H7 (cell line): ENCODE data around the gene MPP2. TPM values are rescaled to one million over a fixed set of nuclear protein-coding genes. Genes with fewer than 3 reads are reported as not detected.
"Not testable (repeated sequence)": the region's sequence is repeated elsewhere in the genome, so short reads cannot be mapped to it uniquely, and the experiment has no call there.

ENCODE experiments used
- DNase-seq: peaks from one replicate; pipeline ENCODE4 v3.0.0; 2012
- H3K27me3 ChIP-seq: 2 replicates; pipeline ENCODE4 v1.6.0; 2011; ENCODE audit warnings: mild to moderate bottlenecking, low read length; ENCODE audit not compliant: control insufficient read depth, insufficient read depth
- H3K36me3 ChIP-seq: replicated peaks from 2 replicates; pipeline ENCODE4 v1.5.1; 2011; ENCODE audit warnings: low read length; ENCODE audit not compliant: control insufficient read depth, insufficient read depth
- H3K4me3 ChIP-seq: 2 replicates; pipeline ENCODE4 v1.5.1; 2011; ENCODE audit warnings: low read depth, mild to moderate bottlenecking, control low read depth, low read length, moderate library complexity; ENCODE audit not compliant: insufficient read depth
- total RNA-seq: library from RNA; depleted of rRNA; stranded (reverse); fragments of >200 nt; shearing (Covaris generic); gene quantifications from 2 replicates; pipeline ENCODE4 v1.2.3, GENCODE V29; 2014

The MPP2 gene
- total RNA-seq, 1 experiment from 2014 or later = 9.0 TPM

DNA sequence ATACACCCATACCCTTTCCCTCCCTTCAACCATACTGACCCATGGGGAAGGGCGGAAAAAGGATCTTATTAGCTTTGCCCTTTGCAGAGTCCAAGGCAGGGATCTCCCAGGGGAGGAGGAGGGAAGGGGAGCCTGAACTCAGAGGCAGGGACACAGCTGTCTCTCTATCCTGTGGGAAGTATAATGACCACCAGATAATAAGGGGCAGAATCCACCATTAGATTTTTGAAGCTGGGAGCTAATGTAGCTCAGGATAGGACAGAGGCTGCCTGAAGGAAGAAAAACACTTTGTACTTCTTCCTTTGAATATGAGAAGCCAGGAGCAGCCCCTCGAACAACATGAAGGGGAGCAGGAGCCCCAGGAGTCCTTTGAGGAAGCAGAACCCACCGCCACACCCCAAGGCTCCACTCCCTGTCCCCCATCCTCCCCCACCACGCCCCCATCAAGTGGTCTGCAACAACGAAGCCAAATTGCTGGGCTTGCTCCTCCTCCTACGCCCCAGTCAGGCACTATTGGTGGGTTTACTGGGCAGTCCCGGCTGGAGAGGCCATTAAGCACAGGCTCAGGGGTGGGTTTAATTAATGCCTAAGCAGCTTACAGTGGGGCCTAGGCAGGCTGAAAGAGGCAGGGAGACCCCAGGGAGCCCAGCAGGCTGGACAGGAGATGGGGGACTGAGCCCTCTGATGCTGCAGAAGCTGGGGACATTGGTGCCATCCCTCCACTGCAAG, 5.3 kb downstream of the MPP2 start:
- Histone ChIP-seq H3K36me3 (no peaks in the 10 kb centered on the region), H3K27me3 (peaks cover 42% of the 10 kb centered on the region), H3K4me3 (no peak overlapping the region)
- no peak for DNase-seq

DNA sequence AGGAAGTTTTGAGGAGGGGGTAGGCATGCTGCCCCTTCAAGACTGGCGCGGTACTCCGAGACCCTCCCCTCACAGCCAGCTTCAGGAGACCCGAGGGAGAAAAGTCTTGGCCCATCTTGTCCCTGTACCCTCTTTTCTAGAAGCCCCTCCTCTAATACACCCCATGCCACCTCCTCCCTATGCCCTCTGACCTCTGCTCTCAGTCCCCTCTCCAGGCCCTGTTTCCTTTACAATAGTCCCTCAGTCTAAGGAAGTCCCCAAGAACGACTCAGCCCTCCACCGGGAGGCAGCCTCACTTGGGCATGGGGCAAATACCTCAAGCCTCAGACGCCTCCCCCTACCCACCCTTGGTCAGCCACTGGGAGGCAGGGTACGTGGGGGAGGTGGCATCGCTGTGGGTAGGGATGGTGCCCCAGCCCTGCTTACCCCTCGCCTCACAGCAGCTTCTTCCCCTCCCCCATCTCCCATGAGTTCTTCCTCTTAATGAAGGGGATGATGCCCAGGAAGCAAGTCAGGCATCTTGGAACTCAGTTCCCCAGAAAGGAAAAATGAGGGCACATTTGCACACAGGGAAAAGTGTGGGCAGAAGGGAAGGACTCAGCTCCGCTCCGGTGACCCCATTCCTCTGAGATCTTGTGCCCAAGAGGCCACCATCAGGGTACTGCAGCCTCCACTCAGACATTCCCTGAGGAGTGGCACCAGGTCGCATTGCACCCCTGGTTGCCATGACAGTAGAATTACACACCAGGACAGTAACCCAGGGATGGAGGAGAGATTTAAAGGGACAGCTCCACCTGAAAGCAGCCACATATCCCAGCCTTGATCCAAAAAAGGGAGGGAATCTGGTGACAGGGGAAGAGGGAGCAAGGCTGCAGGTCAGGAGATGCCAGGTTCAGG, 6.2 kb downstream of the MPP2 start:
- peak overlapping the region; percentile 61 for H3K4me3 ChIP-seq
- DNase-seq = peak; percentile 48
- peaks cover 36% of the 10 kb centered on the region for H3K27me3 ChIP-seq
- H3K36me3 ChIP-seq = no peaks in the 10 kb centered on the region

DNA sequence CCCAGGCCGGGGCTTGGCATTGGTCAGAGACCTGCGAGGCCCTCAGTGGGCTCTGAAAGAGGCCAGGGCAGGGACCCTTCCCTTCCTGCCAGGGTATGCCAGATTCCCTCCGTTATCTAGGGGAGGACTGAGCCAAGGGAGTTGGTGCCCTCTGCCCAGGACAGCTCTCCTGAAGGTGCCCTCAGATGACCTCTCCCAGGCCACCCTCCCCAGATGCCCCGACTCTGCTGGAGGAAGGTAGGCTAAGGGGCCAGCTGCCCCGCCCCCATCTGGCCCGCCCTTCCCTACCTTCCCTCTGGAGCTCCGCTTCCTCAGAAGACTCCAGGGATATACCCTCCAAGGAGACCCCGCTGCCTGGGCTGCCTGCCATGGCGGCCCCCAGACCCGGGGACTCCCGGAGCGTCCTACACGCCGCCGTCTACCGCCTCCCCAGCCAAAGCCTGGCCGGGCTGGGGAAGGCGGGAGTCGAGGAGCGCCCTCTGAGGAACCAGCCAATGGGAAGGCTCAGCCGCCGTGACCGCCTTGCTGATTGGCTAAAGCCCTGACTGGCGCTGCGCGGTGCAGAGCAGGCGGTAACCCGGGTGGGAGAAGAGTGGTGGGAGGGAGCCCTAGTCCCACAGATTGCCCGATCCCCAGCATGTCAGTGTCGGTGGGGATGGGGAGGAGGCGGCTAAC, 7.0 kb downstream of the MPP2 start:
- peaks cover 28% of the 10 kb centered on the region for H3K27me3 ChIP-seq
- no peaks in the 10 kb centered on the region for H3K36me3 ChIP-seq
- DNase-seq = peak; percentile 99
- H3K4me3 ChIP-seq = peak overlapping the region; percentile 61

DNA sequence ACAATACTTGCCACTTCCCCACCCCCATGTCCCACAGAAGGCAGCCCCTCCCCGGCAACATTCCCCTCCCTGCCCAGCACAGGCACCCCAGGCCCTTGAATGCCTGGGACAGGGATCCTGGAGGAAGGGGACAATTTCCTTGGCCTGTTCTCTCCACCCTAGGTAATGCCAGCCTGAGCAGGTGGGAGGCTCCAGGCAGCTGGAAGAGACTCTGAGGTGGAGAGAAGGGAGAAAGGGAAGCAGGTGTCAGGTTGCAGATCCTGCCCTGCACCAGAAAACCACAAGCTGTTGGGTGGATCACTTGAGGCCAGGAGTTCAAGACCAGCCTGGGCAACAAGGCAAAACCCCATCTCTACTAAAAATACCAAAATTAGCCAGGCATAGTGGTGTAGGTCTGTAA, 8.9 kb downstream of the MPP2 start:
- no peaks in the 10 kb centered on the region for H3K36me3 ChIP-seq
- peaks cover 16% of the 10 kb centered on the region for H3K27me3 ChIP-seq
- DNase-seq = no peak
- no peak overlapping the region for H3K4me3 ChIP-seq

DNA sequence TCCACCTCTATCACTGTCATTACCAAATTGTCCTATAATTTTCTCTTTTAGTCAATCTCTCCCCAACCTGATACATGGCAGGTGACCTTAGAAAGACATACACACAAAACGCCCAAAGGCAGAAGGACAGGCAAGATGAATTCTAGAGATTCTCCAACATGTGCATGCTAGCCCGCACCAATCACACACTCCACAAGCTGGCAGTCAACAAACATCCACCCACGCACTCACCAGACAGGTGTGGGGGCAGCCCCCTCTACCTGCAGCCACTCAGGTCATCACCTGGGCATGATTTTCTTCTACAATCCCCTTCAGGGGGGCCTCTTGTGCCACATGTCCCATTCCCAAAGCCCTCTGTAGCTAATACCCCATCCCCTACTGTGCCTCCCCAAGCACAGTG, 9.5 kb downstream of the MPP2 start:
- Histone ChIP-seq H3K4me3 (no peak overlapping the region), H3K27me3 (peaks cover 16% of the 10 kb centered on the region), H3K36me3 (no peaks in the 10 kb centered on the region)
- DNase-seq = no peak

DNA sequence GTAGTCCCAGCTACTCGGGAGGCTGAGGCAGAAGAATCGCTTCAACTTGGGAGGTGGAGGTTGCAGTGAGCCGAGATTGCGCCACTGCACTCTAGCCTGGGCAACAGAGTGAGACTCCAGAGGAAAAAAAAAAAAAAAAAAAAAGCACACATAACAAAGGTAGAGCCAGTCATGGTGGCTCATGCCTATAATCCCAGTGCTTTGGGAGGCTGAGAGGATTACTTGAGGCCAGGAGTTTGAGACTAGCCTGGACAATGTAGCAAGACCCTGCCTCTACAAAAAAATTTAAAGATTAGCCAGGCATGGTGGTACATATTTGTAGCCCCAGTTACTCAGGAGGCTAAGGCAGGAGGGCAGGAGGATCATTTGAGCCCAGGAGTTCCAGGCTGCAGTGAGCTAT, 12.8 kb downstream of the MPP2 start:
- not testable (repeated sequence) for DNase-seq, H3K36me3 ChIP-seq, H3K4me3 ChIP-seq, H3K27me3 ChIP-seq

DNA sequence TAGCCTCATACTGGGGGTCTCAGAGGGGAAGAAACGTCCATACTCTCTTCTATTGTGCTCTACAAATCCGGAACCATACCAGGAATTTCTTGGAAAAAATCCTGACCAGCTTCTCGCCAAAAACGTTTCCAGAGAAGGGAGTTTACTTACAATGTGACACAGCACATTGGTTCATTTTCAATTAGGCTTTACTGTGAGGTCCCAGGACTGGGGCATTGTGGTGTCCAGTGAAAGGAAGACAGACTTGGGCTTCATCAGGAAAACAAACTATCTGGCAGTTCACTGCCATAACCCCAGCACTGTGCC, 14.7 kb downstream of the MPP2 start:
- no peaks in the 10 kb centered on the region for H3K27me3 ChIP-seq
- no peaks in the 10 kb centered on the region for H3K36me3 ChIP-seq
- no peak for DNase-seq
- no peak overlapping the region for H3K4me3 ChIP-seq

DNA sequence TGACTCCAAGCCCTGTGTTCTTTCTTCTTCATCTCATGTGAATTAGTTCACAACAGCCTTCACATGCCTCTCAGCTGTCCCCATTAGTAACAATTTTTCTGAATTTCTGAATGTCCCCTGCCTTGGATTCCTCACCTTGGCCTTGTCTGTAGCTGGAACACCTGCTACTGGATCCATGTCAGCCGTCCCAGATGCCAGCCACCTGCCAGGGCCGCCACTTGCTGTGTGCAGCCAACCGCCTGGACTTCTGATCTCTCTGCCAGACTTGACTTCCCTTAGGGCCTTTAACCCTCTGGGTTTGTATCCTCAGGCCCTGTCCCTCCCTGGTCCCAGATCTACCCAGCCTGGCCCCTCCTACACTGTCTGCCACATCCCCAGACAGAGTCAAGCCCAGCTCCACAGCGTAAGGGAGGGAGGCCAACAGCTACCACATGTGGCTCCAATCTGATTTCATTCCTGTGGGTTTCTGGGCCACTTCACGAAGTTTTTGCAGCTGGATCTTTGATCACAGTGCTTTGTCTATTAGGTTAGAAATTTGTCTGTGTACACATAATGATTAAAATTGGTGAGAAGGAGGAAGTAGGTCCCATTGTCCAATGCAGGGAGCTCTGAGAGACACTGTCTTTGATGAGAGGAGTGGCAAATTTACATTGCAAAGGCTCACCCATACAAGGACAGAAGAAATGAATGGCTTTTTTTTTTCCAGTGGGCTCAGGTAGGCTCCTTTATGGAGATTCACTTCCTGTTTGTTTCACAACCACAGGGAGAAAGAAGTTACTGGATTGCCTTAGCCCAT, 15.3 kb downstream of the MPP2 start:
- DNase-seq = peak; percentile 57
- Histone ChIP-seq H3K27me3 (no peaks in the 10 kb centered on the region), H3K4me3 (no peak overlapping the region), H3K36me3 (no peaks in the 10 kb centered on the region)

DNA sequence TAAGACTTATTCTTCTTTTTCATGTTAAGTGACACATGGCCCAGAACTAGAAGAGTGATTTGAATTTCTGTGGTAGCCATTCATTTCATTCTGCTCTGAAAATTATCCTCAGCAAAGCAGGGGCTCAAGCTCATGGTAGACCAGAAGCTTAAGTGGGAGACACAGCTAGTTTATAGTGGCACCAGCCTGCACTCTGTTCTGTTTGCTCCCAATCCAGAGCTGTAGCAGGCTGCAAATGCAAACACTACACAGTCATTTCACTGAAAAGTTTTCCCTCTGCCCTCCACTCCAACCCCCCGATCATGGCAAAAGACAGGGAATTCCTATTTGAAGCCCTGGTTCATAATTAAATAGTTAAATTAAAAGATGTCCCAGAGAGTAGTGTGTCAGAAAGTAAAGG, 17.1 kb downstream of the MPP2 start:
- DNase-seq = no peak
- Histone ChIP-seq H3K27me3 (no peaks in the 10 kb centered on the region), H3K4me3 (no peak overlapping the region), H3K36me3 (no peaks in the 10 kb centered on the region)

DNA sequence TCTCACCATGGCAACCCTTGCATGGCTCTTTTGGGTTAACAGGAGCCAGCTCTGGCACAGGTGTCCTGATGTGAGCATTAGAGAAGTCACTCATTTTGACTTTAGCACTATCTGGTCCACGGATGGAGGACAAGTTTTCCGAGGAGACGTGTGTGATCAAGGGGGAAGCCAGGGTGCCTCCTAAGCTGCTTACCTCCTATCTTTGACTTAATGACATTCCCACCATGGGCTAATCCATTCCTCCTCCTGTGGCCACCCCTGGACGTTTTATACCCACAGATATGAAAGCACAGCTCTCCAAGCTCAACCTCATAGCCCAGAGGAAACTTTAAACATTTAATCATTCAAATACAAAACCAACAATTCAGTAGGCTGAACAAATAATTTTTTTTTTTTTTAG, 18.8 kb downstream of the MPP2 start:
- peak; percentile 8 for DNase-seq
- Histone ChIP-seq H3K4me3 (no peak overlapping the region), H3K27me3 (no peaks in the 10 kb centered on the region), H3K36me3 (no peaks in the 10 kb centered on the region)

DNA sequence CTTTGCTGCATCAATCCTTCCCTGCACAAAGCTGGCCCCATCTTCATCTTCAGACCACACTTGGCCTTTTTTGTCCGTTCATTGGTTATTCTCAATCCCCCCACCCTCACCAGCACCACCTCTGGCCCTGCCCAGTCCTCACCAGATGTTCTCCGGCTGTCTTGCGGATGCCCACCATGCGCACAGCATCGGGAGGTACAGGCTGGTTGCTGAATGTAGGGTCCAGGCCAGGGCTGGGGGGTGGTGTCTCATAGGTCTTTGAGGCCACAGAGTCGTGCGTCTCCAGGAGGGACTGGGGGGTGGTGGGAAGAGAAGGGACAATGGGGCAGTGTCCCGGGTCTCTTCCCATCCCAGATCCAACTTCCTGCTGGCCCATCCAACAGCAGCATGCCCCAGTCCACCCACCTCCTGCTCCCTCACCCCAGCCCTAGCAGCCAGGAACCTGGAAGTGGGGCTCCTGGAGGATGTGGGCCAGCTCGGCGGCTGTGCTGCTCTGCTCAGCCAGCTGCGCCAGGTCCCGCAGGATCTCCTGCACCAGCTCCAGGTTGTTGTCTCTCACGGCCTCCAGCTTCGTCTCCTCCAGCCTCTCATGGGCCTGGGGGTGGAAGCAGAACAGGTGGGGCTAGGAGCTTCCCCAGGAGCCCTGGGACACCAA, 24.4 kb downstream of the MPP2 start:
- Histone ChIP-seq H3K4me3 (no peak overlapping the region), H3K27me3 (no peaks in the 10 kb centered on the region), H3K36me3 (no peaks in the 10 kb centered on the region; the same call in 1 of the 2 replicates)
- DNase-seq = peak; percentile 25

DNA sequence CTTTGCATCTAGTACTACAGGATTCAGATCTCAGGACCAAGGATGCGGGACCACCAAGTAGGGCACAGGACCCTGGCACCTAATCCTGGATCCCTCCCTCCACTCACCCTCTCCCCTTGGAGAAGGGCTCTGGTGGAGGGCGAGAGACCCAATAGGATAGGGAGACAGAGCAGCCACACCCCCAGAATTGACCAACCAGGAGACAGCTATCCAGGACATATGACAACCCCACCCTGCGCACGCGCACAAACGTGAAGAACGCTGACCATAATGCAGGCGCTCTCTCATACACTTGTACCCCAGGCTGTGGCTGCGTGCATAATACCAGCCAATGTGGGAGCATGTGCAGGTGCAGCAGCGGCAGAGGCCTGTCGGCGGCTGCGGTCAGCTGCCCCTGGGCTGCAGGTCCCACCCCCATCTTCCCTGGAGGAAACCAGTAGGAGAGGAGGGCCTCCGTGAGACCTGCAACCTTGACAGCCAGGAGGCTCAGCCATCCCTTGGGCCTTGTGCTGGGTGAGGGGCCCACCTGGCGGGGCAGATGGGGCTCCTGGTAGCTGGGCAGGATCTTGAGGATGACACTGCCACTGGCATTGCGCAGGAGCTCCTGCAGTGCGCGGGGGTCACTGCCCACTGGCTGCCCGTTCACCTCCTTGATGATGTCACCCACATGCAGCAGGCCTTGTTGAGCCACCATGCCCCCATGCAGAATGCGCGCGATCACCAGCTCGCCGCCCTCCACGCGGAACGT, 25.4 kb downstream of the MPP2 start:
- Histone ChIP-seq H3K27me3 (no peaks in the 10 kb centered on the region), H3K4me3 (no peak overlapping the region), H3K36me3 (peaks cover 1% of the 10 kb centered on the region)
- peak; percentile 69 for DNase-seq

DNA sequence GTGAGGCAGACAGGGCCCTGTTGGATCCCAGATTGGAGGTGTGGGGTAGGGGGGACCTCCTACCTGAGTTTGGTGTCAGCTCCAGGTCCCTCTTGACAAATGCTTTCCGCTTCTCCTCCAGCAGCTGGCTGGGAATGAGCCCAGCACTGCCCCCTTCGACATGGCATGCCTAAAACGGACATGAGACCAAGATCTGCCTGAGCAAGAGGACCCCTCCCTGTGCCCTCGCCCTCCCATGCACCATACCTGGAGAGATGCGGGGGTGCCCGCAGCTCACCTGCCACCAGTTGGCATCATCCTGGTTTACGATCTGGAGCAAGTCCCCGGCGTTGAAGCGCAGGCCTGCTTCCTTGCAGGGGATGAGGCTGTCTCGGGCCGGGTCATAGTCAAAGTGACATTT, 26.2 kb downstream of the MPP2 start:
- H3K4me3 ChIP-seq = no peak overlapping the region
- H3K36me3 ChIP-seq = peaks cover 1% of the 10 kb centered on the region
- DNase-seq = peak; percentile 28
- no peaks in the 10 kb centered on the region for H3K27me3 ChIP-seq
